Breast epithelium (tissue), 4 donors: ENCODE measurements around the gene TAF11. TPM values are rescaled to one million over a fixed set of nuclear protein-coding genes. Genes with fewer than 3 reads are reported as not detected.
"Not testable (repeated sequence)": the region's sequence is repeated elsewhere in the genome, so short reads cannot be mapped to it uniquely, and the experiment has no call there.

Experiments used
- DNase-seq, 2 donors: peaks; one replicate each; pipeline ENCODE4 v3.0.0-alpha.2; 2019; ENCODE audit warnings: low spot score in 2 of 2
- H3K27ac ChIP-seq, 2 donors: fragments of 200-600 bp; sonication (generic) in 1 of 2; one replicate each; pipeline ENCODE4 v1.5.1; 2016 to 2019; ENCODE audit warnings: mild to moderate bottlenecking in 1 of 2
- H3K27me3 ChIP-seq, 2 donors: fragments of 200-600 bp; sonication (generic) in 1 of 2; one replicate each; pipeline versions ENCODE4 v1.5.1 to v1.6.0; 2017 to 2019; ENCODE audit warnings: control low read depth in 1 of 2, mild to moderate bottlenecking in 1 of 2
- H3K36me3 ChIP-seq: fragments of 200-600 bp; one replicate; pipeline ENCODE4 v1.5.1; 2019
- H3K4me1 ChIP-seq, 2 donors: fragments of 200-600 bp; sonication (generic); one replicate each; pipeline ENCODE4 v1.5.1; 2016 to 2019; ENCODE audit warnings: control low read depth in 1 of 2
- H3K4me3 ChIP-seq, 3 donors: fragments of 200-600 bp; sonication (generic); 1 replicate in 2 of 3; 2 replicates in 1 of 3; pipeline ENCODE4 v1.5.1; 2016 to 2019; ENCODE audit warnings: mild to moderate bottlenecking in 3 of 3, moderate library complexity in 2 of 3
- H3K9me3 ChIP-seq, 2 donors: fragments of 200-600 bp; sonication (generic) in 1 of 2; one replicate each; pipeline ENCODE4 v1.5.1; 2016 to 2019; ENCODE audit warnings: control low read depth in 1 of 2
- POLR2A ChIP-seq: fragments of 450-650 bp; IDR thresholded peaks from one replicate; pipeline ENCODE4 v1.6.1; 2016; ENCODE audit warnings: antibody characterized with exemption, mild to moderate bottlenecking, moderate library complexity
- POLR2AphosphoS5 ChIP-seq, 3 donors: sonication (generic); formaldehyde crosslinking; IDR thresholded peaks; one replicate each; pipeline ENCODE4 v1.6.1; 2017; ENCODE audit warnings: antibody characterized with exemption in 3 of 3
- intact Hi-C: fragments of 100-400 bp; cut with DNase I; formaldehyde crosslinking; loops from one replicate; pipeline ENCODE4 v1.15.1; 2023; ENCODE audit warnings: low total_unique reads
- total RNA-seq, 3 donors: library from RNA; depleted of rRNA; stranded (reverse); fragments of >200 nt; gene quantifications; one replicate each; pipeline ENCODE4 v1.1.0, GENCODE V29; 2016
- TF ChIP-seq, protein P1 (sequence below), 3 donors: fragments of 450-650 bp; IDR thresholded peaks; one replicate each; pipeline ENCODE4 v1.5.1; 2016 to 2017; ENCODE audit warnings: antibody characterized with exemption in 3 of 3, mild to moderate bottlenecking in 3 of 3, moderate library complexity in 3 of 3

The TAF11 gene
- total RNA-seq, 3 donors from 2014 or later = 17.4 to 24.2 (median 19.3) TPM

DNA sequence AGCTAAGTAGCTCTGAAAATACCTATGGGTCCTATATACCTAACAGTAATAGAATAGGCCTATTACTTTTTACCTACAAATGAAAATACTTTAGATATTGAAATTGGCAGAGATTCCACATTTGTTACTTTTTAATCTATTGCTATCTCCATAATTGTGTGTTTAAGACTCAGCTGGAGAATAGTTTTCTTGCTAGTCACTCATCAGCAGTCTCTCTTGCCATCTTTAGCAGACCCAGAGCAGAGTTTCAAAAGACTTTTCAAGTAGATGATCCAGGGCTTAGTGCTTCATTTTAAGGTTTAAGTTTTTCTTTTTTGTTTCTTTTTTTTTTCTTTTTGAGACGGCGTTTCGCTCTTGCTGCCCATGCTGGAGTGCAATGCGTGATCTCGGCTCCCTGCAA is 14.1 kb upstream of the TAF11 start:
- no peaks in the 10 kb centered on the region for H3K9me3 ChIP-seq
- H3K27ac ChIP-seq = no peak overlapping the region
- H3K4me3 ChIP-seq = no peak overlapping the region
- H3K4me1 ChIP-seq = no peaks in the 10 kb centered on the region
- no peak for DNase-seq
- TF ChIP-seq POLR2AphosphoS5 (IDR thresholded peaks at IDR 0.05) (no peak), POLR2A (no peak)
- TF ChIP-seq, protein P1, sequence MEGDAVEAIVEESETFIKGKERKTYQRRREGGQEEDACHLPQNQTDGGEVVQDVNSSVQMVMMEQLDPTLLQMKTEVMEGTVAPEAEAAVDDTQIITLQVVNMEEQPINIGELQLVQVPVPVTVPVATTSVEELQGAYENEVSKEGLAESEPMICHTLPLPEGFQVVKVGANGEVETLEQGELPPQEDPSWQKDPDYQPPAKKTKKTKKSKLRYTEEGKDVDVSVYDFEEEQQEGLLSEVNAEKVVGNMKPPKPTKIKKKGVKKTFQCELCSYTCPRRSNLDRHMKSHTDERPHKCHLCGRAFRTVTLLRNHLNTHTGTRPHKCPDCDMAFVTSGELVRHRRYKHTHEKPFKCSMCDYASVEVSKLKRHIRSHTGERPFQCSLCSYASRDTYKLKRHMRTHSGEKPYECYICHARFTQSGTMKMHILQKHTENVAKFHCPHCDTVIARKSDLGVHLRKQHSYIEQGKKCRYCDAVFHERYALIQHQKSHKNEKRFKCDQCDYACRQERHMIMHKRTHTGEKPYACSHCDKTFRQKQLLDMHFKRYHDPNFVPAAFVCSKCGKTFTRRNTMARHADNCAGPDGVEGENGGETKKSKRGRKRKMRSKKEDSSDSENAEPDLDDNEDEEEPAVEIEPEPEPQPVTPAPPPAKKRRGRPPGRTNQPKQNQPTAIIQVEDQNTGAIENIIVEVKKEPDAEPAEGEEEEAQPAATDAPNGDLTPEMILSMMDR (IDR thresholded peaks at IDR 0.05) = no peak
- intact Hi-C loops = no loop called here
- H3K27me3 ChIP-seq = no peaks in the 10 kb centered on the region
- H3K36me3 ChIP-seq = no peaks in the 10 kb centered on the region

DNA sequence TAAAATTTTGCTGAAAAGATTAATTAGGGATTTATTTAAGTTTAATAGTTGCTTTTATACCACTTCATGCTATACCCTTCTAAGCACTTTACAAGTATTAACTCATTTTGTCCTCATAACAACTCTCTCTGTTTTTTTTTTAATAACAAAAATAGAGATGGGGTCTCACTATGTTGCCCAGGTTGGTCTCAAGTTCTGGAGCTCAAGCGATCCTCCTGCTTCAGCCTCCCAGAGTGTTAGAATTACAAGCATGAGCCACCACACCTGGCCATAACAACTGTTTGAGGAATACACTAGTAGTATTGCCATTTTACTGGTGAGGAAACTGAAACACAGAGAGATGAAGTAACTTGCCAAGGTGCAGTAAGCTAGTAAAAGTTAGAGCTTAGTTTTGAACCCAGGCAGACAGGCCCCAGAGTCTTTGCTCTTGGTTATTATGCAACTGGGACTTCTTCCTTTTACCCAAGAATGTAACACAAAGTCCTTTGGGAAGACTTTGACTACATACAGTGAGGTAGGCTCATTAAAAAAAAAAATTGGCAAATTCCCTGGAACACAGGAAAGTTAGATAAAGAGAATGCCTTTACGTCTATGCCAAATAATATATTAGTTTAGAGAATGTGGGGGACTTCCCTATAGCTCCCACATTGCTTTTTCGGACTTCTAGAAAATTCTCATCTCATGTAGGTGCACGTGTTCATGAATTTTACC is 12.6 kb upstream of the TAF11 start:
- intact Hi-C loops = no loop called here
- H3K4me3 ChIP-seq = no peak overlapping the region
- TF ChIP-seq, protein P1 (IDR thresholded peaks at IDR 0.05) = no peak
- no peak for TF ChIP-seq POLR2A
- no peak for TF ChIP-seq POLR2AphosphoS5 (IDR thresholded peaks at IDR 0.05)
- DNase-seq = no peak
- no peaks in the 10 kb centered on the region for H3K9me3 ChIP-seq
- H3K36me3 ChIP-seq = no peaks in the 10 kb centered on the region
- no peak overlapping the region for H3K27ac ChIP-seq
- H3K4me1 ChIP-seq = no peaks in the 10 kb centered on the region
- H3K27me3 ChIP-seq = no peaks in the 10 kb centered on the region

DNA sequence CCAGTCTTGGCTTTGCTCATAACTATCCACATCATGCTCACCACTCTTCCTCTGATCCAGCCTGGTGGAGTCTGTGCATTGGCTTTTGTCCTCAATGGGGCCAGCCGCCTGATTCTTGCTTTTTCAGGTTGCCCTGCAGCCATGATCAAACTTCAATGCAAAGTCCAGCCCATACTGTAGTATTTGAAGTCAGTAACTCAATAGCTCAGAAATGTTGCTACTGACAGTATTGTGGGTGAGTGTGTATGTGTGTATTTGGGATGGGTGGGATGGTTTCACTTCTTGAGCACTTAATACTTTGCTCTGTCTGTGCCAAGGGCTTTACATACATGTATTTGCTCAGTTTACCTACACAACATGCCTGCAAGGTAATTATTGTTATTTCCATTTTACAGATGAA is 11.9 kb upstream of the TAF11 start:
- H3K36me3 ChIP-seq, H3K4me3 ChIP-seq, H3K4me1 ChIP-seq, intact Hi-C loops, H3K9me3 ChIP-seq, DNase-seq, H3K27me3 ChIP-seq, H3K27ac ChIP-seq: not testable (repeated sequence)

DNA sequence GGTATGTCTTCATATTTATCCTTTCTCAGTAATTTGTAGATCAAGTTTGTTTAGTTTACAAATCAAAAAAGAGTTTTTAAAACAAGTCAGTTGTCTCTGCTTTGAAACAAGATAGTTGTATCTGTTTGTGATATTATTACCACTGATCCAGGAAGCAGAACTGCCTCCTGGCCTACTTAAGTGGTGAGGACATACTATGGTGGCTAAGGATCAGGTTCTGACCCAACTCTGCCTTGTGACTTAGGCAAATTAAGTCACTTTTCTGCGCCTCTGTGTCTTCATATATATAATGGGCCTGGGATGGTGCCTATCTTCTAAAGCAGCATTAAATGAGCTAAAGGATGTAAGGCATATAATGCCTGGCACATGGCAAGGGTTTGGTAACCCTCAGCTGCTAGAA is 9.9 kb upstream of the TAF11 start:
- no peaks in the 10 kb centered on the region for H3K27me3 ChIP-seq
- intact Hi-C loops = no loop called here
- H3K4me3 ChIP-seq = no peak overlapping the region
- no peaks in the 10 kb centered on the region for H3K4me1 ChIP-seq
- no peak for DNase-seq
- TF ChIP-seq POLR2AphosphoS5 (IDR thresholded peaks at IDR 0.05) = no peak
- TF ChIP-seq, protein P1 (IDR thresholded peaks at IDR 0.05) = no peak
- TF ChIP-seq POLR2A = no peak
- no peaks in the 10 kb centered on the region for H3K9me3 ChIP-seq
- H3K36me3 ChIP-seq = no peaks in the 10 kb centered on the region
- no peak overlapping the region for H3K27ac ChIP-seq

DNA sequence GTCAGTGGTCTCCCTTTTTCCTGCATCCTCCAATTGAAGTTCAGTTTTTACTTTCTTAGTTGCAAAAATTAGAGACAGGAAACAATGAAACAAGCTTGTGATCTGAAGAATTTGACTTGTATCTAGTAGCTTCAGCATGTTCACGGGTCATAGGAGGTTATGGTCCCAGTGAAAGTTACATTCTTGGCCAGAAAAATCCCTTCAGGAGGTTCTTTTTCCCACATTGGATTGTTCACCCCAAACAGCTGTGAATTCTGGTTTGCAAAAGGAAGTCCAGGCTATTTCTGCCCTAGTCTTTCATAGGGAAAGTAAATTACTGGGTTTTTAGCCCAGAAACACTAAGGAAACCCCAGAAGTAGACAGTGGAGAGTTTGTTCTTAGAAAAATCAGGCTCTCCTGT is 9.3 kb upstream of the TAF11 start:
- no peak overlapping the region for H3K4me3 ChIP-seq
- H3K4me1 ChIP-seq = no peaks in the 10 kb centered on the region
- TF ChIP-seq POLR2AphosphoS5 (IDR thresholded peaks at IDR 0.05) (no peak), POLR2A (no peak)
- TF ChIP-seq, protein P1 (IDR thresholded peaks at IDR 0.05) = no peak
- no peaks in the 10 kb centered on the region for H3K9me3 ChIP-seq
- no peaks in the 10 kb centered on the region for H3K27me3 ChIP-seq
- H3K36me3 ChIP-seq = no peaks in the 10 kb centered on the region
- intact Hi-C loops = no loop called here
- H3K27ac ChIP-seq = no peak overlapping the region
- no peak for DNase-seq
